ENCODE measurements around the gene TMOD4.

The TMOD4 gene

GRCh38 chr1:151159373-151159772 lies 16.4 kb downstream of the TMOD4 start:
- TF ChIP-seq EZH2phosphoT487 (conservative IDR thresholded peaks at IDR 0.05; ENCODE audit: low read length) (no peak), CTCF (IDR thresholded peaks at IDR 0.05; ENCODE audit: insufficient read depth, low read length, poor library complexity, severe bottlenecking) (no peak)
- Histone ChIP-seq H4K20me1 (ENCODE audit: low read depth, low read length) (no peaks in the 10 kb centered on the region), H3K9ac (ENCODE audit: low read length) (no peak overlapping the region), H3K4me3 (ENCODE audit: insufficient read depth, low read length, poor library complexity, severe bottlenecking) (no peak overlapping the region), H3K27ac (ENCODE audit: low read depth, low read length) (no peak overlapping the region), H3K9me2 (replicated peaks; ENCODE audit: insufficient read depth, low read length) (no peaks in the 10 kb centered on the region), H3K27me3 (ENCODE audit: low read length) (no peaks in the 10 kb centered on the region), H2AFZ (ENCODE audit: low read depth, low read length, severe bottlenecking) (no peak overlapping the region), H3K36me3 (ENCODE audit: low read length) (no peaks in the 10 kb centered on the region), H3K4me2 (ENCODE audit: low read depth, low read length, poor library complexity, severe bottlenecking) (no peak overlapping the region), H3K9me3 (ENCODE audit: insufficient read depth, low read length) (no peaks in the 10 kb centered on the region), H3K79me2 (ENCODE audit: insufficient read depth, low read length) (no peaks in the 10 kb centered on the region), H3F3A (ENCODE audit: insufficient read depth) (0 out of 2 replicates have a peak, but pooled peaks cover 5% of the 10 kb centered on the region)

- no peaks in the 10 kb centered on the region for H3K79me2 ChIP-seq (ENCODE audit: insufficient read depth, low read length)
- no peak overlapping the region for H3K9ac ChIP-seq (ENCODE audit: low read length)
- no peak overlapping the region for H3K4me3 ChIP-seq (ENCODE audit: insufficient read depth, low read length, poor library complexity, severe bottlenecking)
- no peaks in the 10 kb centered on the region for H3K36me3 ChIP-seq (ENCODE audit: low read length)
- H3K9me3 ChIP-seq (ENCODE audit: insufficient read depth, low read length), result no peaks in the 10 kb centered on the region
- no peaks in the 10 kb centered on the region for H4K20me1 ChIP-seq (ENCODE audit: low read depth, low read length)
- H3F3A ChIP-seq (ENCODE audit: insufficient read depth), result 0 out of 2 replicates have a peak, but pooled peaks cover 5% of the 10 kb centered on the region
- no peak overlapping the region for H3K4me2 ChIP-seq (ENCODE audit: low read depth, low read length, poor library complexity, severe bottlenecking)
- no peaks in the 10 kb centered on the region for H3K27me3 ChIP-seq (ENCODE audit: low read length)
- H3K27ac ChIP-seq (ENCODE audit: low read depth, low read length), result no peak overlapping the region
- TF ChIP-seq EZH2phosphoT487 (conservative IDR thresholded peaks at IDR 0.05; ENCODE audit: low read length), result no peak
- TF ChIP-seq CTCF (IDR thresholded peaks at IDR 0.05; ENCODE audit: insufficient read depth, low read length, poor library complexity, severe bottlenecking), result no peak
- H2AFZ ChIP-seq (ENCODE audit: low read depth, low read length, severe bottlenecking), result no peak overlapping the region
- no peaks in the 10 kb centered on the region for H3K9me2 ChIP-seq (replicated peaks; ENCODE audit: insufficient read depth, low read length)
Observed at GRCh38 chr1:151158751-151159251, 17.0 kb downstream of the TMOD4 start.

GRCh38 chr1:151158326-151158725 lies 17.5 kb downstream of the TMOD4 start:
- no peaks in the 10 kb centered on the region for H3K36me3 ChIP-seq (ENCODE audit: low read length)
- H3F3A ChIP-seq (ENCODE audit: insufficient read depth), result 0 out of 2 replicates have a peak, but pooled peaks cover 5% of the 10 kb centered on the region
- no peak overlapping the region for H3K4me3 ChIP-seq (ENCODE audit: insufficient read depth, low read length, poor library complexity, severe bottlenecking)
- TF ChIP-seq EZH2phosphoT487 (conservative IDR thresholded peaks at IDR 0.05; ENCODE audit: low read length), result no peak
- TF ChIP-seq CTCF (IDR thresholded peaks at IDR 0.05; ENCODE audit: insufficient read depth, low read length, poor library complexity, severe bottlenecking), result no peak
- no peaks in the 10 kb centered on the region for H3K79me2 ChIP-seq (ENCODE audit: insufficient read depth, low read length)
- no peaks in the 10 kb centered on the region for H3K9me3 ChIP-seq (ENCODE audit: insufficient read depth, low read length)
- no peak overlapping the region for H3K4me2 ChIP-seq (ENCODE audit: low read depth, low read length, poor library complexity, severe bottlenecking)
- no peak overlapping the region for H2AFZ ChIP-seq (ENCODE audit: low read depth, low read length, severe bottlenecking)
- no peaks in the 10 kb centered on the region for H4K20me1 ChIP-seq (ENCODE audit: low read depth, low read length)
- H3K9me2 ChIP-seq (replicated peaks; ENCODE audit: insufficient read depth, low read length), result no peaks in the 10 kb centered on the region
- no peaks in the 10 kb centered on the region for H3K27me3 ChIP-seq (ENCODE audit: low read length)
- no peak overlapping the region for H3K9ac ChIP-seq (ENCODE audit: low read length)
- H3K27ac ChIP-seq (ENCODE audit: low read depth, low read length), result no peak overlapping the region
